ENCODE measurements around the gene PTPN4. TPM values are rescaled to one million over a fixed set of nuclear protein-coding genes. Genes with fewer than 3 reads are reported as not detected.

Gene PTPN4
- total RNA-seq, 6 donors from 2014 or later = 15.3 to 112 (median 35.9) TPM

GRCh38 chr2:119753930-119754321 lies 5.8 kb upstream of the PTPN4 start:
- Histone ChIP-seq H3K9me3 (no peaks in the 10 kb centered on the region), H3K27ac (no peak overlapping the region), H3K27me3 (no peaks in the 10 kb centered on the region), H3K4me1 (peaks cover 0 to 10% (median 6%) of the 10 kb centered on the region in 4 donors), H3K4me3 (no peak overlapping the region), H3K36me3 (no peaks in the 10 kb centered on the region)
- no peak for DNase-seq
- WGBS, 2 donors = 97% methylated on average over 1 of the region's 1 CpG
- no peak for ATAC-seq (ENCODE audit: low FRiP score in 2 of 2)
- no peak for TF ChIP-seq POLR2AphosphoS5 (IDR thresholded peaks at IDR 0.05)
- no peak for TF ChIP-seq POLR2A (IDR thresholded peaks at IDR 0.05)
- TF ChIP-seq CTCF (IDR thresholded peaks at IDR 0.05) = no peak
- TF ChIP-seq EP300 (IDR thresholded peaks at IDR 0.05) = no peak

GRCh38 chr2:119755906-119756305 lies 3.8 kb upstream of the PTPN4 start:
- DNase-seq = no peak
- Histone ChIP-seq H3K27ac (no peak overlapping the region), H3K4me3 (no peak overlapping the region), H3K9me3 (no peaks in the 10 kb centered on the region), H3K36me3 (no peaks in the 10 kb centered on the region), H3K4me1 (peaks cover 1 to 16% (median 10%) of the 10 kb centered on the region in 4 donors), H3K27me3 (no peaks in the 10 kb centered on the region)
- no peak for ATAC-seq (ENCODE audit: low FRiP score in 2 of 2)
- 46 to 73% methylated on average over 1 of the region's 1 CpG for WGBS, 2 donors
- no peak for TF ChIP-seq CTCF (IDR thresholded peaks at IDR 0.05)

- TF ChIP-seq POLR2A (IDR thresholded peaks at IDR 0.05) = no peak
- TF ChIP-seq CTCF (IDR thresholded peaks at IDR 0.05) = no peak
- TF ChIP-seq POLR2AphosphoS5 (IDR thresholded peaks at IDR 0.05) = no peak
- TF ChIP-seq EP300 (IDR thresholded peaks at IDR 0.05) = no peak
- no peaks in the 10 kb centered on the region for H3K9me3 ChIP-seq
- H3K36me3 ChIP-seq = no peaks in the 10 kb centered on the region
- no peak overlapping the region for H3K27ac ChIP-seq
- DNase-seq (peak in 1 of 2 donors; percentile 56), ATAC-seq (ENCODE audit: low FRiP score in 2 of 2) (peak in 1 of 2 donors; percentile 2)
- no peak overlapping the region for H3K4me3 ChIP-seq
- peaks cover 9 to 23% (median 18%) of the 10 kb centered on the region in 4 donors for H3K4me1 ChIP-seq
- no peaks in the 10 kb centered on the region for H3K27me3 ChIP-seq
- 56 to 68% methylated on average over 5 of the region's 5 CpGs for WGBS, 2 donors
These were observed 2.9 kb upstream of the PTPN4 start for GRCh38 chr2:119756837-119757236.

- Histone ChIP-seq H3K27me3 (no peaks in the 10 kb centered on the region), H3K27ac (peak overlapping the region; percentile 86 to 97 (median 92)), H3K9me3 (no peaks in the 10 kb centered on the region), H3K4me3 (peak overlapping the region in 3 of 4 donors; percentile 81 to 91 (median 87)), H3K36me3 (no peaks in the 10 kb centered on the region), H3K4me1 (peaks cover 17 to 35% (median 17%) of the 10 kb centered on the region in 4 donors)
- 44 to 46% methylated on average over 13 of the region's 13 CpGs for WGBS, 2 donors
- no peak for ATAC-seq (ENCODE audit: low FRiP score in 2 of 2)
- TF ChIP-seq POLR2A (IDR thresholded peaks at IDR 0.05) = no peak
- no peak for TF ChIP-seq POLR2AphosphoS5 (IDR thresholded peaks at IDR 0.05)
- no peak for TF ChIP-seq CTCF (IDR thresholded peaks at IDR 0.05)
- no peak for TF ChIP-seq EP300 (IDR thresholded peaks at IDR 0.05)
- DNase-seq = no peak
These were observed 756 bp upstream of the PTPN4 start for GRCh38 chr2:119758881-119759450.
